SW 1271 (cell line): ENCODE results near the gene VKORC1.

ENCODE experiments used
- DNase-seq, 2 experiments: peaks; one replicate each; lab custom pipeline; 2025; lab: John Stamatoyannopoulos, UW

Gene VKORC1

GRCh38 chr16:31063495-31063842 lies 31.1 kb downstream of the VKORC1 start:
- no peak for DNase-seq

DNA sequence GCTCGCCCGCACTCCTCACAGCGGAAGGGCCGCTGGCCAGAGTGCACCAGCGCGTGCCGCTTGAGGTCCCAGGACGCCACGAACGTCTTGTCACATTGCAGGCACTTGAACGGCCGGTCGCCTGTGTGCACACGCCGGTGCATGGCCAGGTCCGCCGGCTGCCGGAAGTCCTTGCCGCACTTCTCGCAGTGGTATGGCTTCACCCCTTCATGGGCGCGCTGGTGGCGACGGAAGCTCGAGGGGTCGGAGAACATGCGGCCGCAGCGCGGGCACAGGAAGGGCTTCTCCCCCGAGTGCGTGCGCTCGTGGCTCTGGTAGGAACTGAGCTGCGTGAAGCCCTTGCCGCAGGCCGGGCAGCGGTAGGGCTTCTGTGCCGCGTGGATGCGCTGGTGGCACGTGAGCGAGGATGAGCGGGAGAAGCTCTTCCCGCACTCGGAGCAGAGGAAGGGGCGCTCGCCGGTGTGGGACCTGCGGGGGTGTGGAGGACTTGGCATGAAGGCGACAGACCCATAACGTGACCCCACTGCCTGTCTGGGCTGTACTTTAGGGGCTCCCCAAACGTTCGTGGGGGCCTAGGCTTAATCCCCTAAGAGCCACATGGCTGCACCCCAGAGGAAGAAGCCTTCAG lies 32.7 kb downstream of the VKORC1 start:
- DNase-seq, result no peak

GRCh38 chr16:31061126-31061812 lies 33.3 kb downstream of the VKORC1 start:
- no peak for DNase-seq

GRCh38 chr16:31055613-31056012 lies 39.0 kb downstream of the VKORC1 start:
- DNase-seq, result no peak

DNA sequence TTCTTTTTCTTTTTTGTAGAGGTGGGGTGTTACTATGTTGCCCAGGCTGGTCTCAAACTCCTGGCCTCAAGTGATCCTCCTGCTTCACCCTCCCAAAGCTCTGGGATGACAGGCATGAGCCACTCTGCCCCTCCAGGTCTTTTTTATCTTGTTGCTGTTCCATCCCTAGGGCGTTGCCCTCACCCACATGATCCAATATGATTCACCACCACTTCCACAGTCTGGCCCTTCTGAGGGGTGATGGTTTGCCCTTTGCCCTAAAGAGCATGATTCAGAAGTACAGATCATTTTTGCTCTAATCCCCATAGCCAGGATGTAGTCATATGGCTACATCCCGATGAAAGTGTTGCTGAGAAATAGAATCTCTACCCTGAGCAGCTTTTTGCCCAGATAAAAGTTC lies 42.5 kb downstream of the VKORC1 start:
- peak; percentile 69 to 86 for DNase-seq

DNA sequence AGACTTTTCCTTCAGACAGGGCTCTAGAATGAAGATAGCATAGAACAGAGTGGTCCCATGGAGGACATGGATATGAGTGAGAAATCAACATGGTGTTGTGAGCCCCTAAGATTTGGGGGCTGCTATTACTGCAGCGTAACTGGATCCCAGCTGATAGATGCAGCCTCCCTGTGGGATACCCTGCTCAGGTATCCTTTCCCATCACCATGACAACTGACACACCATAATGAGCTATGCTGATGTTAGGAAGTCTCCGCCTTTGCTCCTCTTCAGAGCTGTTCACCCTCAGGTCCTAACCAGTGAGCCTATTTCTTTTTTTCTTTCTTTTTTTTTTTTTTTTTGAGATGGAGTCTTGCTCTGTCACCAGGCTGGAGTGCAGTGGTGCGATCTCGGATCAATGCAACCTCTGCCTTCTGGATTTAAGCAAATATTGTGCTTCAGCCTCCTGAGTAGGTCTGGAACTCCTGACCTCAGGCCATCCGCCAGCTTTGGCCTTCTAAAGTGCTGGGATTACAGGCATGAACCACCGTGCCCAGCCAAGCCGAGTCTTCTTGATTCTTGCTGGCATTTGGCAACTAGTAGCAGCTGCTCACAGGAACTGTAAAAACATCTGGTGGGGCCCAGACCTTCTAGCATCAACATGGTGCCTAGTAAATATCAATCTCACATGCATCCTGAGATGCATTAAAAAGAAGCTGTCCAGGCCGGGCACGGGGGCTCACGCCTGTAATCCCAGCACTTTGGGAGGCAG lies 44.1 kb downstream of the VKORC1 start:
- no peak for DNase-seq

DNA sequence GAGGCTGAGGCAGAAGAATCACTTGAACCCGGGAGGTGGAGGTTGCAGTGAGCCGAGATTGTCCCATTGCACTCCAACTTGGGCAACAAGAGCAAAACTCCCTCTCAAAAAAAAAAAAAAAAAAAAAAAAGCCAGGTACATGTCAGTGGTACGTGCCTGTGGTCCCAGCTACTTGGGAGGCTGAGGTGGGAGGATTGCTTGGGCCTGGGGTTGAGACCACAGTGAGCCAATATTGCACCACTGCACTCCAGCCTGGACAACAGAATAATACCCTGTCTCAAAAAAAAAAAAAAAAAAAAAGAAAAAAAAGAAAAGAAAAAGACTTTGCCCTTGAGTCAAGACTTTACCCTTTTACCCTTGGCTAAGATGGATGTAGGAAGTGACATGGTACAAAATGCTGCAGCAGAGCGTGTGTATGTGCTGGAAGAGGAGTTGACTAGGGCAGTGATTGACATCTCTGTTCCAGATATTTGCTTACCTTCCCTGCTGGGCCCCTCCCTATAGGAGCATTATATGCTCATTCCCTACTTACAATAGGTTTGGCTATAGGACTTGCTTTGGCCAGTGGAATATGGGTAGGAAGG lies 50.6 kb downstream of the VKORC1 start:
- no peak for DNase-seq

DNA sequence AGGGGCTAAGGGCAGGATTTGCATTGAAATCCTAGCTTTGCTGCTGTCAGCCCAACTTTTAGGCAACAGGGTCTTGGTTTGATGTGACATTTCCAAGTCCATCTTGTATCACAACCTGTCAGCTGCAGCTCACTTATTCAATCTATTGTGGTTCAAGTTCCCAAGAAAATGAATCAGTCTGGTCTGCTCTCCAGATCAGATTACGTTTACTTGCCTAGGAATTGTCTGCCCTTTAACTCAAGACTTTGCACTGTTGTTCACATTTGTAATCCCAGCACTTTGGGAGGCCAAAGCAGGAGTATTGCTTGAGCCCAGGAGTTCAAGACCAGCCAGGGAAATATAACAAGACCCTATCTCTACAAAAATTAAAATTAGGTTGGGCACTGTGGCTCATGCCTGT lies 51.2 kb downstream of the VKORC1 start:
- no peak for DNase-seq

DNA sequence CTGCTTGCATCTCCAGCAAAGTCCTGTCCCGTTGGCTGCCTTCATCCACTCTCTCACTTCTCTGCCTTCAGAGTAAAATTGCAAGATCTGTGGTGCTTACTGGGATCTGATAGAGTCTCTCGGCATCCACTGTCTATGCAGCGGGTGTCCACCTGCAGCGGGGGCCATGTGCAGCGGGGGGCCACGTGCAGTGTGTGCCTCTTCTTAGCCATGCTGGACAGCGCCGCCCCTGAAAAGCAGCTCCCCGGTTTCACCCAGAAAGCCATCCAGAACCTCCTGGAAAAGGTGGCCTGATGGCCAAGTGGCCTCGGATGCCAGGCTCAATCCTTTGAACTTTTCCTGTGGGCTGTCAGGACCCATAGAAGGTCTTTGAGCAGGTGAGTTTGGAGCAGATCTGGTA lies 51.7 kb downstream of the VKORC1 start:
- DNase-seq, result no peak
